ENCODE results near the gene CADPS. TPM values are rescaled to one million over a fixed set of nuclear protein-coding genes. Genes with fewer than 3 reads are reported as not detected.

CADPS gene
- total RNA-seq, 1 experiment from 2014 or later = 0.18 TPM

DNA sequence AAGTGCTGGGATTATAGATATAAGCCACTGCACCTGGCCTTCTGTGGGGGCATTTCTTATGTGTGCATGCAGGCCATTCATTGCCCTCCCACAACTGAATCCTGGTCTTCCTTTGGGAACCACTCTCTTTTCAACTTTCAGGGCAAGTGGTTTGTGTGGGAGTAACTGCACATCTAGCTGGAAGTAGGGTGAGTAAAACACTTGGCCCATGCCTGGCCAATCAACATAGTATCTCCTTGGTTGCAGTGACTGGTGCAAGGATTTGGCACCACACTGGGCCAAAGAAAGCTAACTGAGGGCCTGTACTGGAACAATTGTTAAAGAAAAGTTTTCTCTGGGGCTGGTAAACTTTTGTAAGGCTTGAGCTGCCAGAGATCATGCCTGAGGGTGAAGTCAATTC lies 312.6 kb downstream of the CADPS start:
- peak; percentile 36 for DNase-seq (ENCODE audit: low read depth)

- DNase-seq (ENCODE audit: low read depth) = peak; percentile 89
Measured at GRCh38 chr3:62562017-62562416, 313.2 kb downstream of the CADPS start.

DNA sequence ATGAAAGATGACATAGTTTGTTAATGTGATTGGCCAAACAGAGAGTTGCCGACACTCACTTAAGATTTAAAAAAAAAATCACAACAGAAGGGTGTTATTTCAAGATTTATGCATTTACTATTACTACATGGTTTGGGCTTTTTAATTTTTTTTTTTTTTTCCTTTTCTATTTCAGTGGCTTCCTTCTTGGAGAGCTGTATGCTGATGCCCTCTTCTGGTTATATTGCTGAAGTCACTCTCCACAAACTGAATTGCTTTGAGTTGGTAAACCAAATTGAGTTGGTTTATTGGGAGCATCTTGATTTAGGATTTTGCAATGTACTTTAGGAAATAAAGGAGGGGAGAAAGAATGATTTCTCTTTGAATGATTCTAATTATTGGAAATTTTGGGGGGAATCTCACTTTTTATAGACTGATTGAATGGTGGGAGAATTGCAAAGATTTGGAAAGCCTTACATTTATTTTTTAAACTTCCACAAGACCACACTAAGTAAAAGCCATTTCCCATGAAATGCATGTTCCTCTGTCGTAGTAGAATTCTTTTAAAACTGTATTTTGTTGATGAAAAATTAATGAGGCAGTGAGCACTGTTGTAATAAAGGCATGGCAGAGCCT lies 315.3 kb downstream of the CADPS start:
- DNase-seq (ENCODE audit: low read depth) = peak; percentile 49

- DNase-seq (ENCODE audit: low read depth) = peak; percentile 49
Measured at GRCh38 chr3:62558549-62559112, 316.6 kb downstream of the CADPS start.

DNA sequence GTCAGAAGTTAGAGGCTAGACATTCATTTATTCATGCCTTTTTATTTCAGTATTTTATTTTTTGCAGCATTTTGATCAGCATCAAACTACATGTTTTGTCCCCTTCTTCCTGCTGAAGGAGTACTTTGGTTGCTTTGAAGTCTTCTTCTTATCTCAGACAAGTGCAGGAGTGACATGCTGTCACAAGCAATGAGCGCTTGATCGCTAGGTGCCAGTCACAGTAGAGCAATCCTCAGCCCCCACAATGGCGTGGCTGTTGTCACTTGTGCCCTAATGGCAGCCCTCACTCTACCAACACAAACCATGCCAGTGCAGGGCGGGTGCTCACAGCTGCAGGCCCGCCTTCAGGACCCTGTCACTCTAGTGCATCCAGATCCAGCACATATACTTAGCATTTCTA lies 317.2 kb downstream of the CADPS start:
- no peak for DNase-seq (ENCODE audit: low read depth)

DNA sequence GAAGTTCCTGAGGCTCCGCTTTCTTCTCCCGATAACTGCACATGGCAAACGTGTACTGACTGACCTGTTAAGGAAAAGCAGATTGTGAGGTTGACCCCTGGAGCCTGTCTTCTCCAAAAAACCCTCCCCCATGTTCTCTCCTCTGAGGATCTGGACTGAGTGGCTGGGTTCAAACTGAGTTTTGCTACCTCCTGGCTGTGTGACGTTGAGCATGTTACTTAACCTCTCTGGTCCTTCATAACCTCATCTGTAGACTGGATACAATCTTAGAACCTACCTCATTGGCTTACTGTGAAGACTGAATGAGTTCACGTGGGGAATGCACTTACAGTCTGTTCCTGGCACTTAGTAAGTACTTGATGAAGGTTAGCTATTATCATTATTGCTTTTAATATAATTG lies 317.8 kb downstream of the CADPS start:
- DNase-seq (ENCODE audit: low read depth) = no peak

GRCh38 chr3:62556121-62556815 lies 318.9 kb downstream of the CADPS start:
- DNase-seq (ENCODE audit: low read depth) = no peak

DNA sequence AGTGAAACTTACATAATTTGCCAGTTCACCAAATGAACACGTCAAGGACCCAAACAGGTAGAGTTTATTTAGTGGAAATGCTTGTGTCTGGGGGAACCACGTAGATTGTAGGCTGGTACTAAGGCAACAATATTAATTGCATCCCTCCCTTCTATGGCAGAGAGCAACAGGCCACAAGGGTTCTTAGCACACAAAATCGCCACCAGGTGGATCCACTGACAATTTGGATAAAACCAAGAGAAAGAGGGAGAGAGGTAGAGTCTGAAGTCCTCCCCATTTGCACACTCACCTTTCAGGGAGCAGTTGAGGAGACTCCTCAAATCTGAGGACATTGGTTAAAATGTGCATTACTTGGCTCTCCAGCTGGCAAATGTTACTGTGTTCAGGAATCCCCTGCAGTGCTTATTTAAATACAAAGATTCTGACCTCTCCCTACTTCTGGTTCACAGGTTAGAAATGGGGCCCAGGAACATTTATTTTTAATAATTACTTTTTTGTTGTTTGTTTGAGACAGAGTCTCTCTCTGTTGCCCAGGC lies 320.9 kb downstream of the CADPS start:
- DNase-seq (ENCODE audit: low read depth) = no peak

- no peak for DNase-seq (ENCODE audit: low read depth)
Measured at GRCh38 chr3:62553811-62554210, 321.4 kb downstream of the CADPS start.

DNA sequence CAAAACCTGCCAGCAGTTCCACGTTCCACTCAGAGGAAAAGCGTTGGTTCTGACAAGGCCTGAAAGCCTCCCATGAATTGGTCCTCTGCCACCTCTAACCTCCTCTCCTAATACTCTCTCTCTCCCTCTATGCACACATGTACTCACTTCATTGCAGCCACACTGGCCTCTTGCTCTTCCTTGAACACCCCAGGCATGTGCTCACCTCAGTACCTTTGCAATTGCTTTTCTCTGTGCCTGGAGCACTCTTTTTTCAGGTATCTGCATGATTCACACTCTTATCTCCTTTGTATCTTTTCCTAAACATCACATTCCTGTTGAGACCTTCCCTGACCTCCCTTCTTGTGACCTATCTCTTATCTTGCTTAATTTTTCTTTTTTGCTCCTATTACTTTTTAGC lies 323.7 kb downstream of the CADPS start:
- no peak for DNase-seq (ENCODE audit: low read depth)

DNA sequence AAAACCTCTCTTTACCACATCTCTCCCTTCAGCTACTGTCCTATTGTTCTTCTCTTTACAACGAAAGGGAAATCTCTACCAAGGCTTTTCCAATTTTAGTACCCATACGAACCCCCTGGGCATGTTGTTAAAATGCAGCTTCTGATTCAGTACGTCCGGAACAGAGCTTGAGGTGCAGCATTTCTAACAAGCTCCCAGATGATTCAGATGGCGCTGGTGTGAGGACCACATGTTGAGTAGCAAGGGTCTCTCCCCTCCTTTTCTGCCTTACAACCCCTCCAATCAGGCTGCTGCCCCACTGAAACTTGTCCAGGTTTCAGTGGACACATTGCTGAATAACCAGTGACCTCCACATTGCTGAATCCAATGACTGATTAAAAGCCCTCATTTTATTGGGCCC lies 324.8 kb downstream of the CADPS start:
- DNase-seq (ENCODE audit: low read depth) = no peak

GRCh38 chr3:62548528-62549205 lies 326.5 kb downstream of the CADPS start:
- no peak for DNase-seq (ENCODE audit: low read depth)

- no peak for DNase-seq (ENCODE audit: low read depth)
Measured at GRCh38 chr3:62546266-62546665, 328.9 kb downstream of the CADPS start.

DNA sequence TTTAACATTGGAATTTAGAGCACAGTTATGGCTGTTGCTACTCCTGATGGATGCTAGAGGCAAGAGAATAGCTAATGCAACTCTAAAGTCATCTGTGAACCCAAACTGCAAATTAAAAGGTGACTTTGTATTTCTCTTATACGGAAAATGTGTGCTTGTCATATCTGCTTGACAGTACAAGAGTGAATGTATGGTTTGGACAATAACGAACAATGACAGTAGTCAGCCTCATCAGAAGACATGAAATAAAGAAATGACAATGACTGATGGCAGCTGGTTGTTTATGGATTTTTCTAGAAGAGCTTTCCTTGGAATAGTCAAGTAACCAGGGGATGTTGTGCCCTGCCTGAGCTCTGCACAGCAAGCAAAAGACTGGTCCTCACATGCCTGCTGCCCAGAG lies 333.0 kb downstream of the CADPS start:
- DNase-seq (ENCODE audit: low read depth) = no peak

GRCh38 chr3:62539762-62540161 lies 335.5 kb downstream of the CADPS start:
- no peak for DNase-seq (ENCODE audit: low read depth)

DNA sequence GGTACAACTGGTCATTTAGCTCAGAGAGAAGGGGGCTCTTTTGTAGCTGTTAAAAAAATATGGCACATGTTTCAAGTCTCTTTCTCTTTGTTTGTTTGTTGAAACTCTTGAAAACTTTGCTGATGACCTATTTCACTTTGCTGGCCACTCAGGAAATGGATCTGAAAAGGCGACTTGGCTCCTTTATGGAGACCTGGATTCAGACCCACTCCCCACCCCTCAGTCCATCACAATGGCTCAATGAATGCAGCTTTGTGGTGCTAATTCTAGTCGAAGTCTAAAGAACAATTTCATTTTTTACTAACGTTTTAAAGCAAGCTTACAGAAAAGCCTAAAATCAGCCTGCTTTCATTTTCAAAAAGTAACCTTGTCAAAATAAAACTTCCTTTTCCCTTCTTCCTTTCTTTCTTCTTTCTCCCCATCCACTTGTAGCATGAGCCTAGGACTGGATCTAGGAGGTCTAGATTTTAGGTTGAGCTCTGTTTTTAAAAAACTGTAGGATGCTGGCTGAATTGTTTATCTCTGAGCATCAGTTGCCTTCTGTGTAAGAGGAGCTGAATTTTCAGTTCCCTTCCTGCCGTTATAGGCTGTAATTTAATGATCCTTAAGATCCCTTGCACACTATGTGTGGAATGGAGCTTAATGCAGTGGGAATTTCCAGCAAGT lies 336.4 kb downstream of the CADPS start:
- no peak for DNase-seq (ENCODE audit: low read depth)

DNA sequence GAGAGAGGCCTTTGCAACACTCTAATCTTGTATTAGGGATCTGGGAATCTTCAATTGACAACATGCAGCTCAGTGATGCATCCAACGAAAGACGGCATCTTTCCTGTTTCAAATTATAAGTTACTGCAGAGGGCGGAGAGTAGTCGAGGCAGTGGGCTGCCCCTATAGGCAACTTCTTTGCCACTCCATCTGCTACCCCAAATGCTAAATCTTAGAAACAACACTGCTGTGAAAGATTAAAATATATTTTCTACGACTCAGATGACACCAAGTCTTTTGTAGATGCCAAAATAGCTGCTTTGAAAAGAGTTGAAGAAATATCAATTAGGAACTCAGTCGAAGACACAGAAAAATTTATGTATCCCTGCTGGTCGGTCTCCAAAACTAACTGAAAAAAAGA lies 340.9 kb downstream of the CADPS start:
- no peak for DNase-seq (ENCODE audit: low read depth)

GRCh38 chr3:62532796-62533195 lies 342.4 kb downstream of the CADPS start:
- DNase-seq (ENCODE audit: low read depth) = no peak

DNA sequence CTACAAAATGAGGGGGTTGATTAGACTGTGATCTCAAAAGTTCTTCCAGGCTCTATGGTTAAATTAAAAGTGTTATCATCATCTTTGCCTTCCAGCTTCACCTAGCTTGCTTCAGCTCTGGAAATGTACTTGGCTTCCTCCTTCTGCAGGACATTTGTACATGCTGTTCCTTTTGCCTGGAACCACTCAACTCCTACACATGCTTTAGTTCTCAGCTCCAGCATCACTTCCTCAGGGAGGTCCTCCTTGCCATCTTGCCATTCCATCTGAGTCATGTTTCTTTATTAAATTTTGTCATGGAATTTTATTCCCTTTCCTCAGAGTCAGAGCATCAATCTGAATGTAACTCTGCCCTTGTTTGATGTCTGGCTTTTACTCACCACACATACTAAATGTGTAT lies 343.2 kb downstream of the CADPS start:
- no peak for DNase-seq (ENCODE audit: low read depth)

DNA sequence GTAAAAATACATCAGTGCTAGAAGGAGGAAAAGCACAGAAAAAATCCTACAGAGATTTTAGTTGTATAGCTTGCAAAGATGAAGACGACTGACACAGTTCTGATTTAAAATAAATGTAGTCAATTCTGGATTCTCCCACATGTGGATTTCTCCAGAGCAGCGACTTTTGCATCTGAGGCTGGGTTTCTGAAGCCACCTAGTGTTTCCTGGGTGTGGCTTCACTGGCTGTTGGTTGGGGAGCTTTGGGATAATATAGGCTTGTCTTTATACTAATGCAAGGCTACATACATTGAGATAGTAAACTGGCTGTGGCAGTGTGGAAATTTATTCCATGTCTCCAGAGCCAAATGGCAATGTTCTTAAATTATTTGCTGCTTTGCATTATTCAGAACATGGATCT lies 343.7 kb downstream of the CADPS start:
- no peak for DNase-seq (ENCODE audit: low read depth)

GRCh38 chr3:62529230-62529629 lies 346.0 kb downstream of the CADPS start:
- no peak for DNase-seq (ENCODE audit: low read depth)

GRCh38 chr3:62527474-62527873 lies 347.7 kb downstream of the CADPS start:
- DNase-seq (ENCODE audit: low read depth) = no peak

Data from HT1080 (cell line).